NCI-H226 (cell line): Measurements from ENCODE around the gene SLC15A5.

ENCODE experiments used
- DNase-seq: peaks from one replicate; pipeline ENCODE4 v3.0.0-alpha.2; 2015

The SLC15A5 gene, protein sequence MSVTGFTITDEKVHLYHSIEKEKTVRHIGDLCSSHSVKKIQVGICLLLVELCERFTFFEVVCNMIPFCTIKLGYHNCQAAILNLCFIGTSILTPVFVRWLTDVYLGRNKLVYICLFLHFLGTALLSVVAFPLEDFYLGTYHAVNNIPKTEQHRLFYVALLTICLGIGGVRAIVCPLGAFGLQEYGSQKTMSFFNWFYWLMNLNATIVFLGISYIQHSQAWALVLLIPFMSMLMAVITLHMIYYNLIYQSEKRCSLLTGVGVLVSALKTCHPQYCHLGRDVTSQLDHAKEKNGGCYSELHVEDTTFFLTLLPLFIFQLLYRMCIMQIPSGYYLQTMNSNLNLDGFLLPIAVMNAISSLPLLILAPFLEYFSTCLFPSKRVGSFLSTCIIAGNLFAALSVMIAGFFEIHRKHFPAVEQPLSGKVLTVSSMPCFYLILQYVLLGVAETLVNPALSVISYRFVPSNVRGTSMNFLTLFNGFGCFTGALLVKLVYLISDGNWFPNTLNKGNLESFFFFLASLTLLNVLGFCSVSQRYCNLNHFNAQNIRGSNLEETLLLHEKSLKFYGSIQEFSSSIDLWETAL

DNA sequence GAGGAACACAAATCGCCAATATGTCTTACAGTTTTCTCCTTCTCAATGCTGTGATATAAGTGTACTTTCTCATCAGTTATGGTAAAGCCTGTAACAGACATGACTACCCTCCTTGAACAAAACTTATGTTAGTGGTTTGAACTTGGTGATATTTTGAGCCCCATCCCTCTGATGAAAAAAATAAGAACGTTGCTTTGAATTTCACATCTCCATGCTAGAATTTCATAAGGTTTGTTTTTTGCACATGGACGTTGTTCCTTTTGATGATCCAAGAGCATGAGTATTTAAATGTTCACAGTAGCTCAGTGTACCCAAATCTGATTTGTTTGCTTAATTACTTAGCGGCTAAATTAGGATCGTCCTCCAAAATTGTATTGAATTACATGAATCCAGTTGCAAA, at the start of gene SLC15A5:
Gene SLC15A5 (minus strand): TSS at position 101 of the 400 bp plus-strand sequence. CDS start 0 bp downstream, at position 101.
- DNase-seq = no peak

DNA sequence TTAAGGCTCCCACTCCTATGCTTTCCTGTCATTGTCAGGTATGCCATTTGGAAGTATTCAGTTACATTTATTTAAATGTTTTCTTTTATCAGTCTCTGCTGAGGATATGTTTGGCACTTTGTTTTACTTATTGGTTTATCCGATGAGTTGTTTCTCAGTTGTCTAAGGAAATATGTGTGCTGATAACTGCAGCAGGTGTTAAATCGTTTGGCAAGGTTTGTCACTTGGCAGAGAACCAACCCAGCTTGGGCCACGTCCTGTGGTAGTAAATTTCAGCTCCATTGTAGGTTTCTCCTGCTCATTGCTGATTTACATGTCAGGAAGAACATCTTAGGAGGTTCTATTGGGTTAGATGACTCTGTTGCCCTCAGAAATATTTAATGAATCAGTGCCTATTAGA, 47.9 kb upstream of the SLC15A5 start:
- no peak for DNase-seq

DNA sequence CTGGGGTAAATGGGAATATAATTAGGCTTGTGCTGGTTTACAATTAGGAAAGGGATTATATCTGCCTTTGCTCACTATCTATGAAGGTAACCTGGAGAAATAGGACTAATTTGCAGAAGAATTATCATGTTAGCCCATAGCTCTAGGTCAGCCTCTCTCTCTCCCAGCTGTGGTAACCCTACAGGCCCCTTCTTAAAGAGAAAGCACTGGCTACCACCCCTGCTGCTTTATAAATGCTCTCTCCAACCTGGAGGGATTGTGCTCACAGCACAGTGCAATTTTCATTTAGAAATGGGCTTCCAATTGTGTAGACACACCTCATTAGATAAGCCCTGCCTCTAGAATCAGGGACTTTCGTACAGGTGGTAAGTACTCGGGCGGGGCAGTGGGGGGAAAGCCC, 47.3 kb upstream of the SLC15A5 start:
- DNase-seq = no peak

DNA sequence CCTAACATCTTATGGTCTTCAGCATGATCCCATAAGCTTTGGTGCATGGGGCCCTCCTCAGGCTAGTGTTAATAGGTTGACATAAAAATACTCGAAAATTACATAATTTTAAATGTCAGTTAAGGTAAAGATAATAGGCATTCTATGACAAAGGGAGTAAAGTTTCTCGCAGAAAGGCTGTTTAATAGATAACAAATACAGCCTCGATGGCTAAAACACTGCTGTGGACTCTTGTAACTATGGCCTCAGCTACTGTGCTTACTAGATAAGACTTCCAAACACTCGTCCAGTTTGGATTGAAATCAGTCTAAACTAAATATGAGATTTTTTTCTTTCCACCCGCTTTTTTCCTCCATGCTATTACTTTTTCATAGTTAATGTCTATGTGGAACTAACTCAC, 46.8 kb upstream of the SLC15A5 start:
- DNase-seq = no peak

DNA sequence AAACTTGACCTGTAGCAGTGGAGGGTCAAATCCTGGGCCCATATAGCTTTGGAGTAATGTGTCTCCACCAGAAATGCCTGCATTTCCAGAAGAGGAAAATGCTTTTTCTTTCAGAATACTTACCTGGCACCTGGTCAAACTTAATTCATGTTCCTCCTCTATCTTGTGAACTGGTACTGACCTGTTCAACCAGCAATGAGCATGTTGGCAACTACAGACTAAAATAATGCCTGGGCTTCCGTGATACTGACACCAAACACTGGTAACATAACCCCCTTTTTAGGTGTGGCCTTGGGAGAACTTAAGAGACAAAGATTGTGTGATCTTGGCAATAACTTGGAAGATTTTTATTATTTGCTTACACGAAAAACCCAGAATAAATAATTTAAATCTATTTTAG, 46.2 kb upstream of the SLC15A5 start:
- no peak for DNase-seq

DNA sequence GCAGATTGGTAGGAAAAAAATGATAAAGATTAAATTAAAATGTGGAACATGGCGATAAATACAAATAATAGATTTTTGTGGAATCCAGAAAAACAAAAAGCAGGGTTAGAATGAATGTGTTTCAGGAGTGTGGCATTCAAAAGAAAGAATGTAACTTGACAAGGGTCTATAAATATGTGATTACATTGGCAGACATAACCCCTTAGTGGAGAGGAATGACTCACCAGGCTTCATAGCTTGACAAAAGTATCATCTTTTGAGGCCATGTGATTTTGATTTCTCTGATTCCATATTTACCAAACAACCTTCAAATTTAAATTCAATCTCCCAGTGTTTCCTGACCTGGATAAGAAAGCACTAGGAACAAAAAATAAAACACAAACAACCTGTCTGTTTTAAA, 45.5 kb upstream of the SLC15A5 start:
- DNase-seq = no peak

DNA sequence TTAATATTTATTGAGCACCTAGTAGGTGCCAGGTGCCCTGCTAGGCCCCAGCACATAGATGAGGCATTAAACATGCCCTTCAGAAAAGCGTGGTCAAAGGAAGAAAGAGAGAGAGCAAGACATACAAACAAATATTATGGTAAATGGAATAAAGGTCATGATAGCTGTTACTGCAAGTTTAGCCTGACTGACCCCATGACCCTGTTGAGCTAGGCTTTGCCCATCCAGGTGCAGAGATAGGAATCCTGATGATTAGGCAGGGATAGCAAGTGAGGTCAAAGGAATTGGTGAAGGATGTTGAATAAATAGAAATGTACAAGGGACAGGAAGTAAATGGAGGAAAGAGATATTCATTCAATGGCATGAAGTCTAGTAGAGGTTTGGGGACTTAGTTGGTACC, 33.4 kb upstream of the SLC15A5 start:
- DNase-seq = no peak

DNA sequence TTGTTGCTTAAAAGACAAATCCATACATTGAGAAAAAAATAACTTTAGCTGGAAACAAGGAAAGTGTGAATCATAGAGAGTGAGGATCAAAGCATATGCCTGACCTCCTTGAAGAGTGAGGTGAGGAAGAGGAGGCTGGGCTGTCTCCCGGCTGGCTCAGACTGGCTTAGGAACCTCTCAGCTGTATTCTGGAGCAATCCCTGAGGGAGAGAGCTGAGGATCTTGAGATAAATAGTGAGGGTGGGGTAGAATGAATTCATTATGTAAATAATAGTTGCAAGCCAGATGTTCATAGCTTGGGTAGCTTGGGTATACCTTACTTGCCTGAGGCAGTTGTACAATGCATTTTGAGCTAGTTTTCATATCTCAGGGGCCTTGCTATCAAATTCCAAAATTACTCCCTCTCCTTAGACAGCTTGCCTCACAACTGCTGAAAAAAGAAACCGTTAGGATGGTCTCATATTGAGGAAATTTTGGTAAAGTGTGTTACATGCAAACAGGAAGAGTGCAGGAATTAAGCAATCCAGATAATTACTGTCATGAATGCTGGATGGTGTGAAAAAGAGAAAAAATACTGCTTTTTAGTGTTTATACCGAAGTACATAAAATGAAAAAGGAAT, 30.5 kb upstream of the SLC15A5 start:
- DNase-seq = no peak

DNA sequence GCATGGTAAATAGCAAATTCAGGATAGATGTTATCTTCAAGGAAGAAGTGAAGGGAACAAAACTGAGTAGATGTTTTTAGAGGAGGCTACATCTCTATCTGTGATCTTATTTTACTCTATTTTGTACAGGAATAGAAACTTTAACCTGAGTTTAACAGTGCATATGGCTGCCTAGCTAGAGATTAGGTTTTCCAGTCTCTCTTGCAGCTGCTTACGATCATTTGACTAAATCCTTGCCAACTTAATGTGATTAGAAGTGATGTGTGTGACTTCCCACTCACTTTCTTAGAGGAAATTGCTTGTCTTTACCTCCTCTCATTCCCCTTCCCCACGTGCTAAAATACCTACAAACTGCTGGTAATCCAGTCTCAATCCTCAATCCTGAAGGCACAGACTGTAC, 26.5 kb upstream of the SLC15A5 start:
- DNase-seq = no peak

DNA sequence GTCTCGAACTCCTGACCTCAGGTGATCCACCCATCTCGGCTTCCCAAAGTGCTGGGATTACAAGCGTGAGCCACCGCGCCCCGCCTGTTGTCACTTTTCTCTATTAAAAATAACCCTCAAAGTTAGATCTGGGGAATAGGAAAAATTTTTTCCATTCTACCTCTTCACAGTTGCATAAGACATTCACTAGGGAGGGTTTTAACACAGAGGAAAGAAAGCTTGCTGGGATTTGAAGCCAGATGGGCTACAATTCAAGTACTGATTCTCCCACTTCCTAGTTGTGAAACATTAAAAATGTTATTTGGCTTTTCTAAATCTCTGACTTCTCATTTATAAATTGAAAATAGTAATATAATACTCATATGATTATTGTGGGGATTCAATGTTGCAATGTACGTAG, 23.3 kb upstream of the SLC15A5 start:
- no peak for DNase-seq

DNA sequence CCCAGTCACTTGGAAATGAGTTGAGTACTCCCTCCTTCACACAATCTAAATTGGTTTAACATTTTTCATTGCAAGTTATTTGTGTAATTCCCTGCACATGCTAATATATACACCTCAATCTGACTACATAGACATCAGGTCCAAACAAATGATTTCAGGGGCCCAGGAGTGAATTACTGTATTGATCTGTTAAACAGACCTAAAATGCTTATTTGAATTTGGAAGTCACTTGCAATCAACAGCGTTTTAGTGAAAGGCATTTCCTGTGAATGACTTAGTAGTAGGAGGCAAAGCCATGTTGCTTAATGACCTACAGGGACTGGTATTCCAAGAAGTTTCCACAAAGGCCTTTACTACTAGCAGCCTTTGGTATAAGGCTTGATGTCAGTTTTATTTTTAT, 22.6 kb upstream of the SLC15A5 start:
- no peak for DNase-seq

DNA sequence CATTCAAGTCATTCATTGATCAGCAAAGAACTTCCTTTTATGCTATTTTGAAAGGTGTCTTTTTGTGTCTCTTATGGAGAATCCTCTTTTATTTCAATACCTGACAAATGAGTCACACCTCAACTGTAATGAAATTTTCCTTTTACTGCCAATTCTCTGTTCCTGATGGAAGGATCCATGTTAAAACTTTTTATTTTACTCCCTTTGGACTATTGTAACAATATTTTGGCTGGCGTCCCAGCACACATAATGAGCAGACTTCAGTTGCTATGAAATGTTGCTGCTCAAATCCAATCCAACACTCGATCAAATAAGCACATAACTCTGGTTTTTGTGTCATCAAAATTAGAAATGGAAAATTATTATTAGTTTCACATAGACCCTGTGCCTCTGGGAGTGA, 21.9 kb upstream of the SLC15A5 start:
- DNase-seq = peak; percentile 14

DNA sequence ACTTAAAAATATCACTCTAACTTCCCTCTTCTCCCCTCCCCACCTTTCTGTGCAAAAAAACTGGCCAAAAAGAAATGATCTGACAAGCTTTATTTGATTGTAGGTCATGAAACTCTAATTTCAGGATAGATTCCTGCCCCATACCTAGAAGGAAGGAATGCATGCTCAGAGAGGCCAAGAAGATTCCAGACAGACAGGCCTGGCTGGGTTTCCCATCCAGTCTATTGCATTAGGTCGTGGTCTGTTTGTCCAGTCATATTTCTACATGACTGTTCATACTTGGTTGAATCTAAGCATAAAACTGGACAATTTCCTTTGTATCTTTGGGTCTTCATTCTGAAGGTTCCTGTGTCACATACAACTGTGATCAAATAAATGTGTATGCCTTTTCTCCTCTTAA, 20.0 kb upstream of the SLC15A5 start:
- DNase-seq = no peak

DNA sequence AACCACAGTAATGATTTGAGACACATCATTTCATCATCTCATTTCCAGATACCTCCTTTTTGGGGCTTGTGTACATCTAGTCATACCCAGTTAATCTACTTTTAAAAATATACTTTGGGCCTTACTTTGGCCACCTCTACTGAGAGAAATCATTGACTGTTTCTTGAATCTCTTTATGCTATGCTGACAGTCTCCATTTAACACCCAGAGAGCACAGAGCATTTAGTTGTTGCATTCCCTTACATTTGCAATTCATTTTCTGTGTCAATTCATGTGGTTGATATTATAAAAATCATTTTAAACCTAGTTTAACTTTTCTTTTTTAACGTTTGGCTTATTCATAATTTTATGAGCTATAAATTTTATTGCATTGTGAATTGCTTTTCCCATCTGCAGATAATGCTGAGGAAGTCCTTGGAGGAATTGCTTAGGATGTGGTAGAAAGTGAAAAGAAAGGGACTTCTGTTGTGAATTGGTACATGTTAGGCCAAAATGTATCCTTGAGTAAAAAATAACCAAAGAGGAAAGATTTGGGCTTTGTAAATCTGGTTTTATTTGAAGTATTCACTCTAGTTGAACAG, 17.0 kb upstream of the SLC15A5 start:
- no peak for DNase-seq

DNA sequence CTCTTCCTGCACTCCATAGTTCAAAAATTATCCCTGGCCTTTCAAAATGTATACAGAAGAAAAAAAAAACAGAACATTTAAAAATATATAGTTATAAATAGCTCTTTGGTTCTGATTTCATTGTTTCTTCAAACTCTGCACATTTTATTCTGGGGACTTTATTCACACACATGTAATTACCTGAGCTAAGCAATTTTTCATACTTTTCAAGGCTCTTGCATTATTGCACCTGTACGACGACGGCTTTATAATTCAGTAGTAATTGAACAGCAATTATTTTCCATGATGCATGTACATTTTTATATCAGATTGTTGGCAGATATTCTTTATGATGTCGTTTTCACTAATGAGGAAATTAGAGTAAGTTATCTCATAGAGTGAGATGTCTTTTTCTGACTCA, 13.5 kb upstream of the SLC15A5 start:
- no peak for DNase-seq

DNA sequence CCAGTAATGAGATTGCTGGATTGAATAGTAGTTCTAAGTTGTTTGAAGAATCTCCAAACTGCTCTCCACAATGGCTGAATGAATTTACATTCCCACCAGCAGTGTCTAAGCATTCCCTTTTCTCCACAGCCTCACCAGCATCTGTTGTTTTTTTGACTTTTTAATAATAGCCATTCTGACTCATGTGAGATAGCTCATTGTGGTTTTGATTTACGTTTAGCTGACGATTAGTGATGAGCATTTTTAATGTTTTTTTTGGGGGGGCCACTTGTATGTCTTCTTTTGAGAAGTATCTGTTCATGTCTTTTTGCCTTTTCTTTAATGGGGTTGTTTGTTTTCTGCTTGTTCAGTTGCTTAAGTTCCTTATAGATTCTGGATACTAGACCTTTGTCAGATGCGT, 8.1 kb upstream of the SLC15A5 start:
- no peak for DNase-seq

DNA sequence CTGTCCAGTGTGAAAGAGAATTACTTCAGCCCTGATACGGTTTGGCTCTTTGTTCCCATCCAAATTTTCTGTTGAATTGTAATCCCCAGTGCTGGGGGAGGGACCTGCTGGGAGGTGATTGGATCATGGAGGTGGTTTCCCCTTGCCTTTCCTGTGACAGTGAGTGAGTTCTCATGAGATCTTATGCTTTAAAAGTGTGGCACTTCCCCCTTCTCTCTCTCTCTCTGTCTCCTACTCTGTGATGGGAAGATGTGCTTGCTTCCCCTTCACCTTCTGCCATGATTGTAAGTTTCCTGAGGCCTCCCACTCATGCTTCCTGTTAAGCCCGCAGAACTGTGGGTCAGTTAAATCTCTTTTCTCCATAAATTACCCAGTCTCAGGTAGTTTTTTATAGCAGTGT, 5.5 kb upstream of the SLC15A5 start:
- no peak for DNase-seq

DNA sequence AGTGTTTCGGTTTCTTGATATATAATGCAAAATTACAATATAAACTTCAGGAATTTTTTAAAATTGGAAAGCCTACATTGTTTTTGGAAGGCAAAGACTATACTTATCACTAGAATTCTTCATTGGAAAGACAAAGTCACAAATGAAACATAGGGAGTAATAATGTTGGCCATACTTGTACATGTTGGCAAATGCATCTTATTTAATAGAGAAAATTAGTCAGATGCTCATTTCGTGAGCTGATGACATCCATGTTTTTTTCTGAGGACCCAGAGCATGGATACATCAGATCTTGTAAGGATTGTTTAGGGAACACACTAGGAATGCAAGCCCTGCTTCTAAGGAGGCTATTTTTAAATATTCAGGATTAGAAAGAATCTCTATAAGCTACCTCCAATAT, 4.6 kb upstream of the SLC15A5 start:
- no peak for DNase-seq

DNA sequence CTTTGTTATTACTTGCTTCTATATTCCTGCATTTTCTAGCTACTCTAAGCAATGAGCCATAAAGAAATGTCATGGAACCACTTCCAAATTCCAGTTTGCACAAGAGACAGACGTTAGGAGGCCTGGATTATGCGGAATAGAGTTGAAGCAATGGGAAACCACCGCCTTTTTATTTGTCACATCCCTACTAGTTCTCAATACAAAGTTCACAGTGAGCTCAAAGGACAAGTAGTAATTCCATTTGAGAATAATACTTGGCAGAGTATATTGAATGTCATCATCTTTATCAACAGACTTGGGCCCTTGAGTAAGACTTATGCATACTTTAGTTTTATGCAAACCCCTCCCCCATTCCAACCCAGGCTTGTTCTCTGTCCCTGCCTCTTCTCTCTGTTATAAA, 3.7 kb upstream of the SLC15A5 start:
- no peak for DNase-seq

DNA sequence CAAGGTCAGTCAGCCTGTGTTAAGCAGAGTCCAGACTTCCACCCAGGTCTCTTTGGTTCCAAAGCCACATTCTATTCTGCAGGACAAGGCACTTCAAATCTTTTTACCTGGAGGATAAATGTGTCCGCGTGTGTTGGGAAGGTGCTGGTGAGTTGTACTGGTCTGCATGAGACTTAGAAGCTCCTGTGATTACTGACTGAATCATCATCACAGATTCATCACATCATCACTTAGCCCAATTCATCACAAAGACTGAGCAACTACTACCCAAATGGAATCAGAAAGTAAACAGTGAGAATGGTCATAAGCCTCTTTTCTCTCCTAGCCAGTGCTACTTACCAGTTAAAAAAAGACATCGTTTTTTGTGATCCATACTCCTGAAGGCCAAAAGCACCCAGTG, 5.3 kb downstream of the SLC15A5 start:
- no peak for DNase-seq

DNA sequence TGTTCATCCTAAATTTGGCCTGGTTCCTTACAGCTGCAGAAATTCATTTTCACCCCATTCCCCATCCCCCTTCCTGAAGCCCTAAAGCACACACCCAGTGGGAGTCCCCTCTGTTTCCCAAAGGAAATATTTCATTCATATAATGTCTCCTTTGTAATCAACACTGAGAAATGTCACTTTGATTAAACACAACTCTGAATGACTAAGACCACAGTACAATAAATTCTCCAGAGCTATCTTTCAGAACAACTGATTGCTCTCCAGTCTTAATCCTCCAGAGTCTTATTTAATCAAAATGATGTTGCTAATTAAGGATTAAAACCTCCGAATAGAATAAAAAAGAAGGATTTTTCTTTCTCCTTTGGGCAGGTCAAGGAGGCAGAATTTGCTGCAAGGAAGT, 6.4 kb downstream of the SLC15A5 start:
- no peak for DNase-seq

DNA sequence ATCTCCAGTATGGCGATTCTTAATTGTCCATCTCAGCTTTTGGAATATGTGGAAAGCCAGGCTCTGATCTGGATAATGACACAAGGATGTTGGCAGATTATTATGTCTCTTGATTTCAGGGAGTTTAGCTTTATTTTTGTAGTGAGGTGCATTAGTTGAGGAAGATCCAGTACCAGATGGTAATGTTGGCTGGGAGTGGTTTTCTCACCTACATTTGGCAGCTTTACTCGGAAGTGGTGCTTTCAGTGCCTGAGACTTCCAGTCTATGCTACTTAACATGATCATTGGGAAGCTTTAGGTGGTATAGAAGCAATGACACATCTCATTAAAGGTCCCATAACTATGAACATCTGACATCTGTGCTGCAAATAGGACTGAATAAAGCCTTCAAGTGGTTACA, 7.5 kb downstream of the SLC15A5 start:
- no peak for DNase-seq

DNA sequence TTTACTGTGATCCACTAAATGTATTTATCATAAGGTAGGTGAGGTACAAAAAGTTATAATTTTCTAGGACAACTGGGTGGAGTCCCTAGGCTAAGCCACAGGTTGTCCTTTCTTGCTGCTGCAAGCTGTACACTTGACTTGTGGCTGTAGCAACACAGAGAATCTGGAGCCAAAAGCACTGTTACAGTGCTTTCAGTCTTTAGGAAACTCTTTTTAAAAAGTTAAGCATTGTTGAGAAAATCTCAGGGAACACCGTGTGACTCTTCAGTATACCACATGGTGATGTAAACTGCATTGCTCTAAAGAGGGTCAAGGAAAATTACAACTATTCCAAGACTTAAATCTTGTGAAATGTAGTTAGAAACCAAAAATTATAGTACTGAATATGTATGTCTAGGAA, 11.4 kb downstream of the SLC15A5 start:
- no peak for DNase-seq

DNA sequence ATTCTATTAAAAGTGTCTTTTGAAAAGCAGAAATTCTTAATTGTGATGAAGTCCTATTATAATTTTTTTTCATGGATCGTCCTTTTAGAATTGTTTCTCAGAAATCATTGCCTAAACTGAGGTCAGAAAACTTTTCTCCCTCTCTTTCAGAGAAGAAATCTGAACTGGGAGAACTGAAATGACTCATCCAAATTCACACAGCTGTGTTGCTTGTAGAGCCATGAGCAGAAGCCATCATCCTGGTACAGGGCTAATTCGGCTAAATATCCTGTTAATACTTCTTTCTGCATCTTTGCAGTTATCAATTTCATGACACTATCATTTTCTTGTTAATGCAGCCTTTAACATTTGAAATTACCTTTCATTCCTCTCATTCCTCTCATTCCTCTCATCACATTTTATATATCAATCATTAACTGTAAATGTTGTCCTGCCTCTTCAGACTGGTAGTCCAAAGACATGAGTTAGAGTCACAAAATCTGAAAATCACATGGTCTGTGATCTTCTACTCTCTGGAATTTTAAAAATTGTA, 15.5 kb downstream of the SLC15A5 start:
- no peak for DNase-seq
